H9 (cell line): ENCODE results near the gene RSPRY1. TPM values are rescaled to one million over a fixed set of nuclear protein-coding genes. Genes with fewer than 3 reads are reported as not detected.
A peak's percentile ranks its signal among the peaks of the same experiment; 100 is the strongest.

ENCODE experiments used
- DNase-seq: peaks from one replicate; pipeline ENCODE4 v3.0.0-alpha.2; 2017
- H2AFZ ChIP-seq: one replicate; pipeline ENCODE4 v1.6.1; 2013; ENCODE audit warnings: mild to moderate bottlenecking, low read length, control low read depth, moderate library complexity
- H2AK5ac ChIP-seq: 2 replicates; pipeline ENCODE4 v1.6.1; 2013; ENCODE audit warnings: low read length, control low read depth, mixed read lengths; ENCODE audit not compliant: insufficient read length
- H2BK120ac ChIP-seq: one replicate; pipeline ENCODE4 v1.6.1; 2013; ENCODE audit warnings: low read depth, mild to moderate bottlenecking, low read length, control low read depth, inconsistent platforms; ENCODE audit not compliant: poor library complexity, severe bottlenecking
- H2BK12ac ChIP-seq: 2 replicates; pipeline ENCODE4 v1.6.1; 2013; ENCODE audit warnings: low read length, control low read depth, mixed read lengths, low read depth; ENCODE audit not compliant: insufficient read length
- H2BK15ac ChIP-seq: 2 replicates; pipeline ENCODE4 v1.6.1; 2013; ENCODE audit warnings: low read depth, low read length, control low read depth
- H2BK20ac ChIP-seq: one replicate; pipeline ENCODE4 v1.6.1; 2013; ENCODE audit warnings: low read depth, mild to moderate bottlenecking, low read length, control low read depth, inconsistent platforms; ENCODE audit not compliant: poor library complexity, severe bottlenecking
- H2BK5ac ChIP-seq: 2 replicates; pipeline ENCODE4 v1.6.1; 2013; ENCODE audit warnings: low read length, control low read depth, mixed read lengths; ENCODE audit not compliant: insufficient read length
- H3K14ac ChIP-seq: 2 replicates; pipeline ENCODE4 v1.6.1; 2013; ENCODE audit warnings: low read length, control low read depth; ENCODE audit not compliant: insufficient read depth
- H3K18ac ChIP-seq: 2 replicates; pipeline ENCODE4 v1.6.1; 2013; ENCODE audit warnings: low read depth, mild to moderate bottlenecking, mixed read lengths, low read length, control low read depth; ENCODE audit not compliant: insufficient read length
- H3K23ac ChIP-seq: 2 replicates; pipeline ENCODE4 v1.6.1; 2013; ENCODE audit warnings: low read length, control low read depth, mixed read lengths, low read depth; ENCODE audit not compliant: insufficient read length
- H3K23me2 ChIP-seq: 2 replicates; pipeline ENCODE4 v1.6.1; 2013; ENCODE audit warnings: low read depth, mild to moderate bottlenecking, mixed read lengths, low read length, control low read depth; ENCODE audit not compliant: insufficient read length, poor library complexity, severe bottlenecking
- H3K27ac ChIP-seq: 2 replicates; pipeline ENCODE4 v1.5.1; 2013; ENCODE audit warnings: low read length, control low read depth, mixed read lengths, low read depth; ENCODE audit not compliant: insufficient read length
- H3K27me3 ChIP-seq: 2 replicates; pipeline ENCODE4 v1.6.1; 2013; ENCODE audit warnings: low read length, control low read depth, inconsistent platforms; ENCODE audit not compliant: insufficient read depth
- H3K4ac ChIP-seq: 2 replicates; pipeline ENCODE4 v1.6.1; 2013; ENCODE audit warnings: low read depth, mild to moderate bottlenecking, control low read depth, inconsistent platforms, low read length, moderate library complexity
- H3K4me1 ChIP-seq: 2 replicates; pipeline ENCODE4 v1.6.1; 2013; ENCODE audit warnings: low read length, control low read depth, inconsistent platforms; ENCODE audit not compliant: insufficient read depth
- H3K4me2 ChIP-seq: 2 replicates; pipeline ENCODE4 v1.6.1; 2013; ENCODE audit warnings: low read length, control low read depth, mixed read lengths; ENCODE audit not compliant: insufficient read length, insufficient read depth
- H3K56ac ChIP-seq: 2 replicates; pipeline ENCODE4 v1.6.1; 2013; ENCODE audit warnings: low read depth, mild to moderate bottlenecking, mixed read lengths, low read length, control low read depth; ENCODE audit not compliant: insufficient read length
- H3K79me1 ChIP-seq: 2 replicates; pipeline ENCODE4 v1.6.1; 2013; ENCODE audit warnings: low read depth, mild to moderate bottlenecking, moderate library complexity, low read length, control low read depth, inconsistent platforms; ENCODE audit not compliant: insufficient read depth, poor library complexity, severe bottlenecking
- H3K79me2 ChIP-seq: 2 replicates; pipeline ENCODE4 v1.6.1; 2013; ENCODE audit warnings: low read length, control low read depth, inconsistent platforms; ENCODE audit not compliant: insufficient read depth
- H3K9ac ChIP-seq: 2 replicates; pipeline ENCODE4 v1.6.1; 2013; ENCODE audit warnings: low read length, control low read depth, mixed read lengths; ENCODE audit not compliant: insufficient read length; ENCODE audit errors: extremely low read depth
- H3K9me3 ChIP-seq: one replicate; pipeline ENCODE4 v1.6.1; 2013; ENCODE audit warnings: low read depth, low read length, inconsistent platforms; ENCODE audit not compliant: control insufficient read depth
- H3T11ph ChIP-seq: one replicate; pipeline ENCODE4 v1.6.1; 2013; ENCODE audit warnings: mild to moderate bottlenecking, low read length, control low read depth, inconsistent platforms
- H4K20me1 ChIP-seq: one replicate; pipeline ENCODE4 v1.6.1; 2013; ENCODE audit not compliant: control insufficient read depth, insufficient read length, insufficient read depth
- H4K5ac ChIP-seq: 2 replicates; pipeline ENCODE4 v1.6.1; 2013; ENCODE audit warnings: low read depth, mild to moderate bottlenecking, mixed read lengths, low read length, control low read depth; ENCODE audit not compliant: insufficient read length
- H4K8ac ChIP-seq: replicated peaks from 2 replicates; pipeline ENCODE4 v1.6.1; 2013; ENCODE audit warnings: low read length, control low read depth, mixed read lengths, low read depth; ENCODE audit not compliant: insufficient read length
- H4K91ac ChIP-seq: 2 replicates; pipeline ENCODE4 v1.6.1; 2013; ENCODE audit warnings: low read depth, mild to moderate bottlenecking, moderate library complexity, mixed read lengths, low read length, control low read depth; ENCODE audit not compliant: insufficient read length
- H3K27ac Mint-ChIP-seq, 3 experiments: 2 replicates in 2 of 3; 3 replicates in 1 of 3; pipeline ENCODE4 v1.8.0; 2020 to 2021; ENCODE audit warnings: mixed read lengths in 3 of 3, mild to moderate bottlenecking in 1 of 3, moderate library complexity in 1 of 3
- H3K27me3 Mint-ChIP-seq: 2 replicates; pipeline ENCODE4 v1.8.0; 2021; ENCODE audit warnings: low read depth, mild to moderate bottlenecking, moderate library complexity, mixed read lengths
- H3K36me3 Mint-ChIP-seq, 3 experiments: 2 replicates in 2 of 3; 3 replicates in 1 of 3; pipeline ENCODE4 v1.8.0; 2020 to 2021; ENCODE audit warnings: low read depth in 3 of 3, mixed read lengths in 3 of 3; ENCODE audit not compliant: insufficient read depth in 1 of 3
- H3K4me1 Mint-ChIP-seq, 2 experiments: 2 replicates each; pipeline ENCODE4 v1.8.0; 2020; ENCODE audit warnings: mixed read lengths in 2 of 2
- H3K4me3 Mint-ChIP-seq, 2 experiments: 2 replicates in 1 of 2; 3 replicates in 1 of 2; pipeline ENCODE4 v1.8.0; 2020 to 2021; ENCODE audit warnings: mild to moderate bottlenecking in 2 of 2, mixed read lengths in 2 of 2, moderate library complexity in 1 of 2
- H3K9me3 Mint-ChIP-seq, 2 experiments: 2 replicates in 1 of 2; 3 replicates in 1 of 2; pipeline ENCODE4 v1.8.0; 2020; ENCODE audit warnings: mild to moderate bottlenecking in 2 of 2, mixed read lengths in 2 of 2, moderate library complexity in 1 of 2
- CTCF ChIP-seq: fragments of 200-600 bp; sonication (generic); conservative IDR thresholded peaks from 3 replicates; pipeline ENCODE4 v1.8.0; 2021; ENCODE audit warnings: antibody characterized with exemption, mild to moderate bottlenecking
- WGBS: extraction: QIAGEN DNeasy Blood & Tissue Kit; methylation state at CpG from one replicate; pipeline ENCODE4 v1.1.7; 2013; ENCODE audit warnings: missing lambda C conversion rate, low lambda C conversion rate, mixed read lengths; ENCODE audit not compliant: insufficient read length; ENCODE audit errors: extremely low coverage; 5-methylcytosine and 5-hydroxymethylcytosine counted together
- total RNA-seq: library from RNA; stranded (reverse); gene quantifications from 2 replicates; pipeline ENCODE4 v1.2.1, GENCODE V29; 2021

RSPRY1 gene
- total RNA-seq, 1 experiment from 2014 or later: 36.1 TPM

- H3K9me3 Mint-ChIP-seq: no peaks in the 10 kb centered on the region
- Histone ChIP-seq H3K9me3 (no peaks in the 10 kb centered on the region), H3K56ac (no peak overlapping the region), H3K79me1 (no peaks in the 10 kb centered on the region), H2BK15ac (no peak overlapping the region), H2BK12ac (no peak overlapping the region), H3K27ac (no peak overlapping the region), H2AFZ (no peak overlapping the region), H2BK20ac (no peak overlapping the region), H2BK120ac (no peak overlapping the region), H4K20me1 (no peaks in the 10 kb centered on the region), H3K23me2 (no peaks in the 10 kb centered on the region), H3K18ac (no peak overlapping the region), H3T11ph (no peak overlapping the region), H3K4ac (no peak overlapping the region), H3K27me3 (no peaks in the 10 kb centered on the region; the same call in 1 of the 2 replicates), H3K23ac (no peak overlapping the region), H3K9ac (no peak overlapping the region), H3K4me1 (no peaks in the 10 kb centered on the region), H2AK5ac (no peak overlapping the region), H4K8ac (no peak overlapping the region), H3K79me2 (no peaks in the 10 kb centered on the region), H3K14ac (no peak overlapping the region), H4K5ac (no peak overlapping the region), H2BK5ac (no peak overlapping the region), H3K4me2 (no peak overlapping the region), H4K91ac (no peak overlapping the region)
- peak overlapping the region in 1 of 3 experiments; percentile 74; a peak in 1 of 7 replicates for H3K27ac Mint-ChIP-seq
- no peaks in the 10 kb centered on the region for H3K4me1 Mint-ChIP-seq
- H3K36me3 Mint-ChIP-seq: peaks cover 16 to 77% (median 45%) of the 10 kb centered on the region in 3 experiments; a peak in 6 of 7 replicates
- no peak overlapping the region for H3K4me3 Mint-ChIP-seq
- H3K27me3 Mint-ChIP-seq: no peaks in the 10 kb centered on the region
- whole genome bisulfite sequencing: no CpG with 5 or more reads among the region's 7 CpGs
- no peak for DNase-seq
- TF ChIP-seq CTCF: no peak
These were observed 39.8 kb downstream of the RSPRY1 start for GRCh38 chr16:57225978-57226377.
